HG02678 (cell line): ENCODE data around the gene SEC16B.

Experiments
- ATAC-seq: cut with Tn5 transposase; IDR thresholded peaks from one replicate; pipeline ENCODE4 v1.9.1; 2021; ENCODE audit warnings: mild to moderate bottlenecking, moderate library complexity; ENCODE audit not compliant: unreplicated experiment

The SEC16B gene

GRCh38 chr1:177981200-177981599 lies 11.3 kb upstream of the SEC16B start:
- ATAC-seq = no peak

- ATAC-seq = no peak
These were observed 9.4 kb upstream of the SEC16B start for GRCh38 chr1:177979272-177979671.

- ATAC-seq = no peak
These were observed 8.7 kb upstream of the SEC16B start for GRCh38 chr1:177978530-177978929.

GRCh38 chr1:177977141-177977540 lies 7.3 kb upstream of the SEC16B start:
- no peak for ATAC-seq

- no peak for ATAC-seq
These were observed 6.7 kb upstream of the SEC16B start for GRCh38 chr1:177976596-177976995.

- no peak for ATAC-seq
These were observed 6.0 kb upstream of the SEC16B start for GRCh38 chr1:177975588-177976495.

- ATAC-seq = no peak
These were observed 3.7 kb upstream of the SEC16B start for GRCh38 chr1:177973585-177973984.

- no peak for ATAC-seq
These were observed 749 bp downstream of the SEC16B start for GRCh38 chr1:177969109-177969508.

GRCh38 chr1:177966199-177966598 lies 3.7 kb downstream of the SEC16B start:
- ATAC-seq = no peak

GRCh38 chr1:177965293-177965692 lies 4.6 kb downstream of the SEC16B start:
- no peak for ATAC-seq

- ATAC-seq = no peak
These were observed 5.5 kb downstream of the SEC16B start for GRCh38 chr1:177964336-177964735.

- ATAC-seq = no peak
These were observed 8.8 kb downstream of the SEC16B start for GRCh38 chr1:177960939-177961622.

GRCh38 chr1:177959811-177960515 lies 9.9 kb downstream of the SEC16B start:
- ATAC-seq = no peak

- ATAC-seq = no peak
These were observed 11.8 kb downstream of the SEC16B start for GRCh38 chr1:177958092-177958491.

- no peak for ATAC-seq
These were observed 15.8 kb downstream of the SEC16B start for GRCh38 chr1:177954076-177954475.

- no peak for ATAC-seq
These were observed 16.3 kb downstream of the SEC16B start for GRCh38 chr1:177953549-177953948.

GRCh38 chr1:177952691-177953090 lies 17.2 kb downstream of the SEC16B start:
- no peak for ATAC-seq

GRCh38 chr1:177952249-177952648 lies 17.6 kb downstream of the SEC16B start:
- ATAC-seq = no peak

GRCh38 chr1:177950506-177950905 lies 19.4 kb downstream of the SEC16B start:
- ATAC-seq = no peak

- ATAC-seq = peak; percentile 88
These were observed 21.4 kb downstream of the SEC16B start for GRCh38 chr1:177948336-177948972.

GRCh38 chr1:177947623-177948022 lies 22.2 kb downstream of the SEC16B start:
- no peak for ATAC-seq
